Loucy (cell line): ENCODE results near the gene IP6K2.

ENCODE experiments used
- H2AFZ ChIP-seq: fragments of 200-600 bp; sonication (generic); 2 replicates; pipeline ENCODE4 v1.6.0; 2016; ENCODE audit warnings: antibody characterized with exemption, mild to moderate bottlenecking, low read length, moderate library complexity
- H3F3A ChIP-seq: fragments of 200-600 bp; 2 replicates; pipeline ENCODE4 v1.6.0; 2016; ENCODE audit warnings: antibody characterized with exemption, low read depth, mild to moderate bottlenecking
- H3K27me3 ChIP-seq: fragments of 200-600 bp; sonication (generic); 2 replicates; pipeline ENCODE4 v1.6.1; 2014; ENCODE audit warnings: low read length, mild to moderate bottlenecking; ENCODE audit not compliant: insufficient read depth, poor library complexity, severe bottlenecking
- H3K36me3 ChIP-seq: fragments of 200-600 bp; sonication (generic); 2 replicates; pipeline ENCODE4 v1.6.1; 2016; ENCODE audit warnings: low read length; ENCODE audit not compliant: insufficient read depth
- H3K4me1 ChIP-seq: fragments of 200-600 bp; sonication (generic); 2 replicates; pipeline ENCODE4 v1.5.1; 2014; ENCODE audit warnings: low read length, mild to moderate bottlenecking; ENCODE audit not compliant: insufficient read depth, poor library complexity, severe bottlenecking
- H3K4me2 ChIP-seq: fragments of 200-600 bp; sonication (generic); 2 replicates; pipeline ENCODE4 v1.6.0; 2014; ENCODE audit warnings: antibody characterized with exemption, low read length, low read depth, mild to moderate bottlenecking; ENCODE audit not compliant: poor library complexity, severe bottlenecking
- H3K4me3 ChIP-seq: fragments of 200-600 bp; sonication (generic); 2 replicates; pipeline ENCODE4 v1.5.1; 2014; ENCODE audit warnings: low read length, mild to moderate bottlenecking, mixed read lengths; ENCODE audit not compliant: poor library complexity, severe bottlenecking
- H3K79me2 ChIP-seq: fragments of 200-600 bp; sonication (generic); 2 replicates; pipeline ENCODE4 v1.6.1; 2014; ENCODE audit warnings: low read length; ENCODE audit not compliant: insufficient read depth
- H3K9ac ChIP-seq: fragments of 200-600 bp; sonication (generic); 2 replicates; pipeline ENCODE4 v1.6.0; 2014; ENCODE audit warnings: mild to moderate bottlenecking, low read depth, low read length, moderate library complexity; ENCODE audit not compliant: poor library complexity, severe bottlenecking
- H3K9me2 ChIP-seq: fragments of 200-600 bp; sonication (generic); replicated peaks from 2 replicates; pipeline ENCODE4 v1.6.1; 2016; ENCODE audit warnings: low read depth, low read length, mixed read lengths
- H3K9me3 ChIP-seq: fragments of 200-600 bp; sonication (generic); 2 replicates; pipeline ENCODE4 v1.6.1; 2014; ENCODE audit warnings: mild to moderate bottlenecking, antibody characterized with exemption, low read length, low read depth; ENCODE audit not compliant: insufficient read depth
- H4K20me1 ChIP-seq: fragments of 200-600 bp; sonication (generic); 2 replicates; pipeline ENCODE4 v1.6.0; 2014; ENCODE audit warnings: antibody characterized with exemption, low read length, mild to moderate bottlenecking; ENCODE audit not compliant: insufficient read depth, poor library complexity, severe bottlenecking
- EZH2phosphoT487 ChIP-seq: fragments of 200-600 bp; IDR thresholded peaks from 2 replicates; pipeline ENCODE4 v1.6.1; 2018; ENCODE audit warnings: antibody characterized with exemption, mild to moderate bottlenecking, moderate library complexity, borderline replicate concordance
- TF ChIP-seq, protein P1 (sequence below): fragments of 200-600 bp; sonication (generic); conservative IDR thresholded peaks from 2 replicates; pipeline ENCODE4 v1.5.1; 2014; ENCODE audit warnings: mild to moderate bottlenecking, antibody characterized with exemption, low read length

The IP6K2 gene

GRCh38 chr3:48688737-48689075 is 28.3 kb downstream of the IP6K2 start:
- no peaks in the 10 kb centered on the region for H3K27me3 ChIP-seq
- peaks cover 39% of the 10 kb centered on the region for H4K20me1 ChIP-seq
- peaks cover 22% of the 10 kb centered on the region for H3K79me2 ChIP-seq
- no peaks in the 10 kb centered on the region for H3K9me3 ChIP-seq
- no peak overlapping the region for H3K9ac ChIP-seq
- no peak overlapping the region for H3K4me2 ChIP-seq
- H2AFZ ChIP-seq = no peak overlapping the region
- H3K36me3 ChIP-seq = peaks cover 67% of the 10 kb centered on the region
- peaks cover 12% of the 10 kb centered on the region for H3K4me1 ChIP-seq
- no peak for TF ChIP-seq EZH2phosphoT487
- H3F3A ChIP-seq = peaks cover 3% of the 10 kb centered on the region; the same call in 1 of the 2 replicates
- no peaks in the 10 kb centered on the region for H3K9me2 ChIP-seq
- H3K4me3 ChIP-seq = no peak overlapping the region

DNA sequence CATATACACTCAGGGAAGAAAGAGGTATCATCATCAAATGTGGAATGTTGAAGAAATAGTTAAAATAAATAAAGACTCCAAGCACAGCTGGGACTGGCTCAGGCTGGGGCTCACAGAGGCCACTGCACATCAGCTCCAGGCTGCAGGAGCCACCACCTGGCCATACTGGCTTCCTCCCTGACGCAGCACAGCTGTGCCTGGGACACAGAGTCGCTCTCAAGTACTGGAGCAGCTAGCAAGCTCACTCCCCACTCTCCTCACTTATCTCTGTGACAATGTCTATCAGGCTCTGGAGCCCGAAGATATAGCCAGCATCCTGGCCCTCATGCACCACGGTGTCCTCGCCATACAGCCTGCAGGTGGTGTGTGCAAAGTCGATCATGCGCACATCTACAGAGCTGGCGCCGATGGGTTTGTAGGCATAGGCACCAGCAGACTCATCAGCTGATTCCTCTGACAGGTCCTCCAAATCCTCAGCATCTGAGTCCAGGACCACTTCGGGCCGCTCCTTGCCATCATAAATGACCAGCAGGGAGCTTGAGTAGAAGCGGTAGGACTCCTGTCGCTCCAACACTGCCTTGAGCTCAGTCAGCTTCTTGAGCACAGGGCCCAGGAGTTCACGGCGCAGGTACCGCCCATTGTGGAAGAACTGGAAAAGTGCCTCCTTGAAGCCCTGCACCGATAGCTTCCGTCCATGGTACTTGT is 28.8 kb downstream of the IP6K2 start:
- Histone ChIP-seq H3K9me2 (no peaks in the 10 kb centered on the region), H2AFZ (no peak overlapping the region), H4K20me1 (peaks cover 34% of the 10 kb centered on the region), H3K27me3 (no peaks in the 10 kb centered on the region), H3K79me2 (peaks cover 23% of the 10 kb centered on the region), H3K9ac (no peak overlapping the region), H3K36me3 (peaks cover 62% of the 10 kb centered on the region), H3K9me3 (no peaks in the 10 kb centered on the region), H3K4me2 (no peak overlapping the region), H3K4me1 (peaks cover 15% of the 10 kb centered on the region), H3F3A (peaks cover 3% of the 10 kb centered on the region; the same call in 1 of the 2 replicates), H3K4me3 (no peak overlapping the region)
- no peak for TF ChIP-seq EZH2phosphoT487
- TF ChIP-seq, protein P1, sequence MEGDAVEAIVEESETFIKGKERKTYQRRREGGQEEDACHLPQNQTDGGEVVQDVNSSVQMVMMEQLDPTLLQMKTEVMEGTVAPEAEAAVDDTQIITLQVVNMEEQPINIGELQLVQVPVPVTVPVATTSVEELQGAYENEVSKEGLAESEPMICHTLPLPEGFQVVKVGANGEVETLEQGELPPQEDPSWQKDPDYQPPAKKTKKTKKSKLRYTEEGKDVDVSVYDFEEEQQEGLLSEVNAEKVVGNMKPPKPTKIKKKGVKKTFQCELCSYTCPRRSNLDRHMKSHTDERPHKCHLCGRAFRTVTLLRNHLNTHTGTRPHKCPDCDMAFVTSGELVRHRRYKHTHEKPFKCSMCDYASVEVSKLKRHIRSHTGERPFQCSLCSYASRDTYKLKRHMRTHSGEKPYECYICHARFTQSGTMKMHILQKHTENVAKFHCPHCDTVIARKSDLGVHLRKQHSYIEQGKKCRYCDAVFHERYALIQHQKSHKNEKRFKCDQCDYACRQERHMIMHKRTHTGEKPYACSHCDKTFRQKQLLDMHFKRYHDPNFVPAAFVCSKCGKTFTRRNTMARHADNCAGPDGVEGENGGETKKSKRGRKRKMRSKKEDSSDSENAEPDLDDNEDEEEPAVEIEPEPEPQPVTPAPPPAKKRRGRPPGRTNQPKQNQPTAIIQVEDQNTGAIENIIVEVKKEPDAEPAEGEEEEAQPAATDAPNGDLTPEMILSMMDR = no peak

- Histone ChIP-seq H3K36me3 (peaks cover 55% of the 10 kb centered on the region; the same call in 1 of the 2 replicates), H3K9ac (no peak overlapping the region), H3K79me2 (peaks cover 27% of the 10 kb centered on the region), H3K4me1 (peaks cover 15% of the 10 kb centered on the region), H3K9me2 (no peaks in the 10 kb centered on the region), H3K9me3 (no peaks in the 10 kb centered on the region), H3F3A (peaks cover 3% of the 10 kb centered on the region; the same call in 1 of the 2 replicates), H4K20me1 (peaks cover 25% of the 10 kb centered on the region), H3K4me2 (no peak overlapping the region), H3K4me3 (no peak overlapping the region), H2AFZ (no peak overlapping the region), H3K27me3 (no peaks in the 10 kb centered on the region)
- TF ChIP-seq, protein P1 = no peak
- no peak for TF ChIP-seq EZH2phosphoT487
Measured at GRCh38 chr3:48687220-48687678, 29.8 kb downstream of the IP6K2 start.
